HG02678 (cell line): ENCODE data around the gene TRIM8.

Source experiments
- ATAC-seq: cut with Tn5 transposase; IDR thresholded peaks from one replicate; pipeline ENCODE4 v1.9.1; 2021; ENCODE audit warnings: mild to moderate bottlenecking, moderate library complexity; ENCODE audit not compliant: unreplicated experiment

The TRIM8 gene

GRCh38 chr10:102644066-102644645 lies at the start of gene TRIM8:
TSS of gene TRIM8 (plus strand) at chr10:102644479. CDS start at chr10:102644618, 139 bp downstream.
- ATAC-seq, result no peak

GRCh38 chr10:102595293-102595692 lies 49.0 kb upstream of the TRIM8 start:
- ATAC-seq, result no peak

GRCh38 chr10:102595897-102596296 lies 48.4 kb upstream of the TRIM8 start:
- no peak for ATAC-seq

GRCh38 chr10:102596506-102596971 lies 47.7 kb upstream of the TRIM8 start:
- ATAC-seq, result no peak

- ATAC-seq, result no peak
These were observed 46.9 kb upstream of the TRIM8 start for GRCh38 chr10:102597131-102597991.

- no peak for ATAC-seq
These were observed 46.0 kb upstream of the TRIM8 start for GRCh38 chr10:102598243-102598642.

GRCh38 chr10:102599565-102600327 lies 44.5 kb upstream of the TRIM8 start:
- no peak for ATAC-seq

GRCh38 chr10:102600816-102601215 lies 43.5 kb upstream of the TRIM8 start:
- no peak for ATAC-seq

- ATAC-seq, result no peak
These were observed 42.6 kb upstream of the TRIM8 start for GRCh38 chr10:102601639-102602038.

- no peak for ATAC-seq
These were observed 41.8 kb upstream of the TRIM8 start for GRCh38 chr10:102602272-102603045.

GRCh38 chr10:102603946-102604345 lies 40.3 kb upstream of the TRIM8 start:
- no peak for ATAC-seq

- ATAC-seq, result no peak
These were observed 39.8 kb upstream of the TRIM8 start for GRCh38 chr10:102604439-102604841.

- no peak for ATAC-seq
These were observed 38.6 kb upstream of the TRIM8 start for GRCh38 chr10:102605712-102606111.

- ATAC-seq, result no peak
These were observed 35.8 kb upstream of the TRIM8 start for GRCh38 chr10:102608487-102608886.

GRCh38 chr10:102610441-102610887 lies 33.8 kb upstream of the TRIM8 start:
- no peak for ATAC-seq

GRCh38 chr10:102611514-102612087 lies 32.7 kb upstream of the TRIM8 start:
- no peak for ATAC-seq

- ATAC-seq, result no peak
These were observed 31.4 kb upstream of the TRIM8 start for GRCh38 chr10:102612964-102613275.

GRCh38 chr10:102613286-102613685 lies 31.0 kb upstream of the TRIM8 start:
- no peak for ATAC-seq

GRCh38 chr10:102613785-102614184 lies 30.5 kb upstream of the TRIM8 start:
- no peak for ATAC-seq

- ATAC-seq, result no peak
These were observed 29.4 kb upstream of the TRIM8 start for GRCh38 chr10:102614888-102615287.
